Neural cell (in vitro differentiated cells): Measurements from ENCODE around the gene SMG9. TPM values are rescaled to one million over a fixed set of nuclear protein-coding genes. Genes with fewer than 3 reads are reported as not detected.

ENCODE experiments used
- H2AFZ ChIP-seq: fragments of 200-600, 300-800 bp; sonication (generic), shearing (Covaris generic); 2 replicates; pipeline ENCODE4 v1.6.0; 2014; ENCODE audit warnings: low read depth, mild to moderate bottlenecking, antibody characterized with exemption, low read length, moderate library complexity
- H3F3A ChIP-seq: fragments of 200-600 bp; shearing (Covaris generic); 2 replicates; pipeline ENCODE4 v1.6.1; 2016; ENCODE audit warnings: mild to moderate bottlenecking, moderate library complexity, mixed read lengths, antibody characterized with exemption, low read length; ENCODE audit not compliant: insufficient read depth, poor library complexity, severe bottlenecking
- H3K27ac ChIP-seq: fragments of 200-600, 300-800 bp; sonication (generic), shearing (Covaris generic); 2 replicates; pipeline ENCODE4 v1.5.1; 2014; ENCODE audit warnings: mild to moderate bottlenecking, low read length, moderate library complexity
- H3K27me3 ChIP-seq: fragments of 300-800, 200-600 bp; sonication (generic), shearing (Covaris generic); 2 replicates; pipeline ENCODE4 v1.6.0; 2014; ENCODE audit warnings: mild to moderate bottlenecking, low read depth, low read length, moderate library complexity; ENCODE audit not compliant: insufficient read depth
- H3K36me3 ChIP-seq: fragments of 300-800, 200-600 bp; sonication (generic), shearing (Covaris generic); 2 replicates; pipeline ENCODE4 v1.5.1; 2014; ENCODE audit warnings: mild to moderate bottlenecking, antibody characterized with exemption, low read length, moderate library complexity; ENCODE audit not compliant: insufficient read depth
- H3K4me2 ChIP-seq: fragments of 300-800, 200-600 bp; sonication (generic), shearing (Covaris generic); 2 replicates; pipeline ENCODE4 v1.6.0; 2014; ENCODE audit warnings: mild to moderate bottlenecking, low read length
- H3K4me3 ChIP-seq: fragments of 300-800, 200-600 bp; sonication (generic), shearing (Covaris generic); 2 replicates; pipeline ENCODE4 v1.5.1; 2014; ENCODE audit warnings: mild to moderate bottlenecking, low read length, moderate library complexity
- H3K79me2 ChIP-seq: fragments of 200-600 bp; shearing (Covaris generic); replicated peaks from 2 replicates; pipeline ENCODE4 v1.6.0; 2014; ENCODE audit warnings: mild to moderate bottlenecking, low read length, moderate library complexity; ENCODE audit not compliant: insufficient read depth
- H3K9ac ChIP-seq: fragments of 300-800, 200-600 bp; sonication (generic), shearing (Covaris generic); 2 replicates; pipeline ENCODE4 v1.6.1; 2016; ENCODE audit warnings: mild to moderate bottlenecking, low read length, mixed read lengths
- H3K9me2 ChIP-seq: fragments of 200-600 bp; shearing (Covaris generic); 2 replicates; pipeline ENCODE4 v1.6.1; 2016; ENCODE audit warnings: mild to moderate bottlenecking, low read length, mixed read lengths; ENCODE audit not compliant: insufficient read depth
- H3K9me3 ChIP-seq: fragments of 200-600, 300-800 bp; sonication (generic), shearing (Covaris generic); 2 replicates; pipeline ENCODE4 v1.6.1; 2016; ENCODE audit warnings: mild to moderate bottlenecking, mixed run types, low read length, moderate library complexity, mixed read lengths
- H4K20me1 ChIP-seq: fragments of 200-600 bp; shearing (Covaris generic); 2 replicates; pipeline ENCODE4 v1.6.1; 2016; ENCODE audit warnings: mild to moderate bottlenecking, mixed run types; ENCODE audit not compliant: insufficient read depth
- EP300 ChIP-seq: fragments of 450-650 bp; conservative IDR thresholded peaks from 2 replicates; pipeline ENCODE4 v1.6.1; 2014; ENCODE audit warnings: antibody characterized with exemption, mild to moderate bottlenecking, moderate library complexity; ENCODE audit not compliant: poor library complexity, severe bottlenecking
- EZH2 ChIP-seq: fragments of 200-600, 300-800 bp; shearing (Covaris generic), sonication (generic); IDR thresholded peaks from 2 replicates; pipeline ENCODE4 v1.6.1; 2014; ENCODE audit warnings: antibody characterized with exemption, low read length, borderline replicate concordance, mild to moderate bottlenecking; ENCODE audit not compliant: insufficient read depth, poor library complexity, severe bottlenecking
- MXI1 ChIP-seq: fragments of 450-650 bp; conservative IDR thresholded peaks from 2 replicates; pipeline ENCODE4 v1.6.1; 2014; ENCODE audit warnings: antibody characterized with exemption, mild to moderate bottlenecking; ENCODE audit not compliant: poor library complexity, severe bottlenecking
- POLR2AphosphoS5 ChIP-seq: IDR thresholded peaks from 2 replicates; pipeline ENCODE4 v1.6.1; 2012
- RAD21 ChIP-seq: fragments of 450-650 bp; conservative IDR thresholded peaks from 2 replicates; pipeline ENCODE4 v1.6.1; 2014; ENCODE audit warnings: antibody characterized with exemption, mild to moderate bottlenecking, moderate library complexity
- SMC3 ChIP-seq: fragments of 450-650 bp; conservative IDR thresholded peaks from 2 replicates; pipeline ENCODE4 v1.6.1; 2014; ENCODE audit warnings: antibody characterized with exemption, mild to moderate bottlenecking, moderate library complexity; ENCODE audit not compliant: poor library complexity
- TAF1 ChIP-seq: IDR thresholded peaks from 2 replicates; pipeline ENCODE4 v1.6.1; 2012; ENCODE audit warnings: low read depth
- polyA plus RNA-seq: library from polyadenylated mRNA; depleted of rRNA; stranded (reverse); fragments of >200 nt; gene quantifications from 2 replicates; pipeline ENCODE4 v1.2.3, GENCODE V29; 2014
- TF ChIP-seq, protein P1 (sequence below): IDR thresholded peaks from 2 replicates; pipeline ENCODE4 v1.6.1; 2012; ENCODE audit warnings: borderline replicate concordance
- TF ChIP-seq, protein P2 (sequence below): fragments of 450-650 bp; IDR thresholded peaks from 2 replicates; pipeline ENCODE4 v1.5.1; 2014; ENCODE audit warnings: antibody characterized with exemption, mild to moderate bottlenecking, moderate library complexity; ENCODE audit not compliant: poor library complexity, severe bottlenecking

SMG9 gene
- polyA plus RNA-seq, 1 donor from 2014 or later: 33.0 TPM

DNA sequence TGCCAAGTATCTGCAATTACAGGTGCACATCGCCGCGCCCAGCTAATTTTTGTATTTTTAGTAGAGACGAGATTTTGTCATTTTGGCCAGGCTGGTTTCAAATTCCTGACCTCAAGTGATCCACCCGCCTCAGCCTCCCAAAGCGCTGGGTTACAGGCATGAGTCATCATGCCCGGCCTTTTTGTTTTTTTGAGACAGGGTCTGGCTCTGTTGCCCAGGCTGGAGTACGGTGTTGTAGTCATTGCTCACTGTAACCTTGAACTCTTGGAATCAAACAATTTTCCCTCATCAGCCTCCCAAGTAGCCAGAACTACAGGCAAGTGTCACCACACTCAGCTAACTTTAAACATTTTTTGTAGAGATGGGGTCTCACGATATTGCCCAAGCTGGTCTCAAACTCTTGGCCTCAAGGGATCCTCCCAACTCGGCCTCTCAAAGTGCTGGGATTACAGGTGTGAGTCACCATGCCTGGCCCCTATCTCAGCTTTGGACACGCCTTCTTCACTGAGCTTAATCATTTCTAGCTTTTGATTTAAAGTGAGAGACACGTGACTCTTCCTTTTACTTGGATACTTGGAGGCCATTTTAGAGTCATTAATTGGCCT is 42.9 kb downstream of the SMG9 start:
- no peak overlapping the region for H2AFZ ChIP-seq
- no peaks in the 10 kb centered on the region for H3K36me3 ChIP-seq
- no peak overlapping the region for H3K9ac ChIP-seq
- H3K4me2 ChIP-seq: no peak overlapping the region
- H4K20me1 ChIP-seq: no peaks in the 10 kb centered on the region
- H3K79me2 ChIP-seq: no peaks in the 10 kb centered on the region
- H3K4me3 ChIP-seq: no peak overlapping the region
- H3K27me3 ChIP-seq: no peaks in the 10 kb centered on the region
- H3F3A ChIP-seq: no peaks in the 10 kb centered on the region
- no peaks in the 10 kb centered on the region for H3K9me2 ChIP-seq
- H3K9me3 ChIP-seq: no peaks in the 10 kb centered on the region
- TF ChIP-seq EP300 (no peak), RAD21 (no peak), MXI1 (no peak), SMC3 (no peak), POLR2AphosphoS5 (no peak), TAF1 (no peak), EZH2 (no peak)
- TF ChIP-seq, protein P1, sequence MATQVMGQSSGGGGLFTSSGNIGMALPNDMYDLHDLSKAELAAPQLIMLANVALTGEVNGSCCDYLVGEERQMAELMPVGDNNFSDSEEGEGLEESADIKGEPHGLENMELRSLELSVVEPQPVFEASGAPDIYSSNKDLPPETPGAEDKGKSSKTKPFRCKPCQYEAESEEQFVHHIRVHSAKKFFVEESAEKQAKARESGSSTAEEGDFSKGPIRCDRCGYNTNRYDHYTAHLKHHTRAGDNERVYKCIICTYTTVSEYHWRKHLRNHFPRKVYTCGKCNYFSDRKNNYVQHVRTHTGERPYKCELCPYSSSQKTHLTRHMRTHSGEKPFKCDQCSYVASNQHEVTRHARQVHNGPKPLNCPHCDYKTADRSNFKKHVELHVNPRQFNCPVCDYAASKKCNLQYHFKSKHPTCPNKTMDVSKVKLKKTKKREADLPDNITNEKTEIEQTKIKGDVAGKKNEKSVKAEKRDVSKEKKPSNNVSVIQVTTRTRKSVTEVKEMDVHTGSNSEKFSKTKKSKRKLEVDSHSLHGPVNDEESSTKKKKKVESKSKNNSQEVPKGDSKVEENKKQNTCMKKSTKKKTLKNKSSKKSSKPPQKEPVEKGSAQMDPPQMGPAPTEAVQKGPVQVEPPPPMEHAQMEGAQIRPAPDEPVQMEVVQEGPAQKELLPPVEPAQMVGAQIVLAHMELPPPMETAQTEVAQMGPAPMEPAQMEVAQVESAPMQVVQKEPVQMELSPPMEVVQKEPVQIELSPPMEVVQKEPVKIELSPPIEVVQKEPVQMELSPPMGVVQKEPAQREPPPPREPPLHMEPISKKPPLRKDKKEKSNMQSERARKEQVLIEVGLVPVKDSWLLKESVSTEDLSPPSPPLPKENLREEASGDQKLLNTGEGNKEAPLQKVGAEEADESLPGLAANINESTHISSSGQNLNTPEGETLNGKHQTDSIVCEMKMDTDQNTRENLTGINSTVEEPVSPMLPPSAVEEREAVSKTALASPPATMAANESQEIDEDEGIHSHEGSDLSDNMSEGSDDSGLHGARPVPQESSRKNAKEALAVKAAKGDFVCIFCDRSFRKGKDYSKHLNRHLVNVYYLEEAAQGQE: no peak
- TF ChIP-seq, protein P2, sequence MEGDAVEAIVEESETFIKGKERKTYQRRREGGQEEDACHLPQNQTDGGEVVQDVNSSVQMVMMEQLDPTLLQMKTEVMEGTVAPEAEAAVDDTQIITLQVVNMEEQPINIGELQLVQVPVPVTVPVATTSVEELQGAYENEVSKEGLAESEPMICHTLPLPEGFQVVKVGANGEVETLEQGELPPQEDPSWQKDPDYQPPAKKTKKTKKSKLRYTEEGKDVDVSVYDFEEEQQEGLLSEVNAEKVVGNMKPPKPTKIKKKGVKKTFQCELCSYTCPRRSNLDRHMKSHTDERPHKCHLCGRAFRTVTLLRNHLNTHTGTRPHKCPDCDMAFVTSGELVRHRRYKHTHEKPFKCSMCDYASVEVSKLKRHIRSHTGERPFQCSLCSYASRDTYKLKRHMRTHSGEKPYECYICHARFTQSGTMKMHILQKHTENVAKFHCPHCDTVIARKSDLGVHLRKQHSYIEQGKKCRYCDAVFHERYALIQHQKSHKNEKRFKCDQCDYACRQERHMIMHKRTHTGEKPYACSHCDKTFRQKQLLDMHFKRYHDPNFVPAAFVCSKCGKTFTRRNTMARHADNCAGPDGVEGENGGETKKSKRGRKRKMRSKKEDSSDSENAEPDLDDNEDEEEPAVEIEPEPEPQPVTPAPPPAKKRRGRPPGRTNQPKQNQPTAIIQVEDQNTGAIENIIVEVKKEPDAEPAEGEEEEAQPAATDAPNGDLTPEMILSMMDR: no peak
- H3K27ac ChIP-seq: no peak overlapping the region

DNA sequence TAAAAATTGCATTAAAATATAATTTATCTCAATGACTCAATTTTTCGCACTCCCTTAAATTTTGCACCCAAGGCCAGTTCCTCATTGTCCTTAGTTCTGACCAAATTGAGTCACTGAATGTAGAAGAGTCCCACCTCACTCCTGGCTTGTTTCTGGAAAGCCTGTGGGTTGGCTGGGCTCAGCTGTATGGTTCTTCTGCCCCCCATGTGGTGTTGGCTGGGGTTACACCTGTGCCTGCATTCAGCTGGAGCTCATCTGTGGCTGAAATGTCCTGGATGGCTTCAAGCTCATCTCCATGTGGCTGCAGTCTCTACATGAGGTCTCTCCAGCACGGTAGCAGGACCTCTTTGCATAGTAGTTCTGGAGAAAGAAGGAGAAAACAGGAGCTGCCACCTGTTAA is 46.0 kb downstream of the SMG9 start:
- H3F3A ChIP-seq: no peaks in the 10 kb centered on the region
- TF ChIP-seq EZH2 (no peak), TAF1 (no peak), EP300 (no peak), POLR2AphosphoS5 (no peak)
- TF ChIP-seq, protein P2: no peak

More for the DNA sequence above, 46.0 kb downstream of the SMG9 start:
- no peak overlapping the region for H3K4me2 ChIP-seq
- H3K27ac ChIP-seq: no peak overlapping the region
- H3K27me3 ChIP-seq: no peaks in the 10 kb centered on the region
- H3K9me2 ChIP-seq: no peaks in the 10 kb centered on the region
- no peaks in the 10 kb centered on the region for H4K20me1 ChIP-seq
- H3K36me3 ChIP-seq: no peaks in the 10 kb centered on the region
- H3K9ac ChIP-seq: no peak overlapping the region
- H2AFZ ChIP-seq: no peak overlapping the region
- H3K79me2 ChIP-seq: no peaks in the 10 kb centered on the region
- no peak overlapping the region for H3K4me3 ChIP-seq
- H3K9me3 ChIP-seq: no peaks in the 10 kb centered on the region
